Vagina (tissue), 2 donors: ENCODE results near the gene PLRG1. TPM values are rescaled to one million over a fixed set of nuclear protein-coding genes. Genes with fewer than 3 reads are reported as not detected.

Experiments used
- DNase-seq, 2 donors: peaks; one replicate each; pipeline ENCODE4 v3.0.0-alpha.2; 2017; ENCODE audit errors: extremely low spot score in 2 of 2
- H3K27ac ChIP-seq: fragments of 200-600 bp; sonication (generic); one replicate; pipeline ENCODE4 v1.5.1; 2019
- H3K27me3 ChIP-seq: fragments of 200-600 bp; sonication (generic); one replicate; pipeline ENCODE4 v1.5.1; 2019
- H3K36me3 ChIP-seq, 2 donors: fragments of 200-600 bp; sonication (generic); one replicate each; pipeline ENCODE4 v1.5.1; 2017 to 2019
- H3K4me1 ChIP-seq: fragments of 200-600 bp; sonication (generic); one replicate; pipeline ENCODE4 v1.5.1; 2019
- H3K4me3 ChIP-seq, 2 donors: fragments of 200-600 bp; sonication (generic); 1 replicate in 1 of 2; 2 replicates in 1 of 2; pipeline ENCODE4 v1.5.1; 2016 to 2019
- H3K9me3 ChIP-seq: fragments of 200-600 bp; sonication (generic); one replicate; pipeline ENCODE4 v1.5.1; 2019
- POLR2A ChIP-seq, 2 donors: fragments of 450-650 bp; IDR thresholded peaks; one replicate each; pipeline ENCODE4 v1.6.1; 2017; ENCODE audit warnings: antibody characterized with exemption in 2 of 2, mild to moderate bottlenecking in 2 of 2, moderate library complexity in 2 of 2
- POLR2AphosphoS5 ChIP-seq, 2 donors: sonication (generic); formaldehyde crosslinking; IDR thresholded peaks; one replicate each; pipeline ENCODE4 v1.9.0; 2017; ENCODE audit warnings: antibody characterized with exemption in 2 of 2, mild to moderate bottlenecking in 2 of 2, low read depth in 1 of 2; ENCODE audit not compliant: insufficient read depth in 1 of 2
- intact Hi-C: fragments of 100-400 bp; cut with DNase I; formaldehyde crosslinking; loops from one replicate; pipeline ENCODE4 v1.15.1; 2023
- total RNA-seq: library from RNA; depleted of rRNA; stranded (reverse); fragments of >200 nt; gene quantifications from one replicate; pipeline ENCODE4 v1.2.3, GENCODE V29; 2016
- TF ChIP-seq, protein P1 (sequence below), 3 experiments: fragments of 450-650 bp in 2 of 3; fragments of 200-600 bp in 1 of 3; sonication (generic) in 1 of 3; IDR thresholded peaks; one replicate each; pipeline ENCODE4 v1.5.1; 2017 to 2019; ENCODE audit warnings: antibody characterized with exemption in 3 of 3, mild to moderate bottlenecking in 2 of 3, moderate library complexity in 2 of 3

The PLRG1 gene
- total RNA-seq, 1 donor from 2014 or later = 41.3 TPM

DNA sequence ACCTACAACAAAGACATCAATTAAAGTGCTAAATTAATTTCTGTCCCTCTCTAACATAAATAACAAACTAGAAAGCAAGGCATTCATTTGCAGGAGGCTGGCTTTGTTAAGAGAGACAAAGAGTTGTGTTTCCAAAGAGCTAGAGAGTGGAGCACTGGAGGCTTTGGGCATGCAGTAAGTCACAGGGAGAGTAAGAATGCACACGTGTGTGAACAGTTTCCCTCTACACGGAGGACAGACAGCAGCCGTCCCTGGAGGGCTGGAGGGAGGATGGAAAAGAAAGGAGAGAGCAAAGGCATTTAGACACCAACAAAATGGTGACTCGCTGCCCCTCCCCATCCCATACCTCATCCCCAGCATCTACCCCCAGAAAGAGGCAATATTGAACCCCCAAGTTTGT lies 38.2 kb downstream of the PLRG1 start:
- intact Hi-C loops = no loop called here
- Histone ChIP-seq H3K4me1 (no peaks in the 10 kb centered on the region), H3K4me3 (no peak overlapping the region), H3K27ac (no peak overlapping the region), H3K9me3 (no peaks in the 10 kb centered on the region), H3K27me3 (no peaks in the 10 kb centered on the region), H3K36me3 (no peaks in the 10 kb centered on the region)
- DNase-seq = no peak
- TF ChIP-seq, protein P1, sequence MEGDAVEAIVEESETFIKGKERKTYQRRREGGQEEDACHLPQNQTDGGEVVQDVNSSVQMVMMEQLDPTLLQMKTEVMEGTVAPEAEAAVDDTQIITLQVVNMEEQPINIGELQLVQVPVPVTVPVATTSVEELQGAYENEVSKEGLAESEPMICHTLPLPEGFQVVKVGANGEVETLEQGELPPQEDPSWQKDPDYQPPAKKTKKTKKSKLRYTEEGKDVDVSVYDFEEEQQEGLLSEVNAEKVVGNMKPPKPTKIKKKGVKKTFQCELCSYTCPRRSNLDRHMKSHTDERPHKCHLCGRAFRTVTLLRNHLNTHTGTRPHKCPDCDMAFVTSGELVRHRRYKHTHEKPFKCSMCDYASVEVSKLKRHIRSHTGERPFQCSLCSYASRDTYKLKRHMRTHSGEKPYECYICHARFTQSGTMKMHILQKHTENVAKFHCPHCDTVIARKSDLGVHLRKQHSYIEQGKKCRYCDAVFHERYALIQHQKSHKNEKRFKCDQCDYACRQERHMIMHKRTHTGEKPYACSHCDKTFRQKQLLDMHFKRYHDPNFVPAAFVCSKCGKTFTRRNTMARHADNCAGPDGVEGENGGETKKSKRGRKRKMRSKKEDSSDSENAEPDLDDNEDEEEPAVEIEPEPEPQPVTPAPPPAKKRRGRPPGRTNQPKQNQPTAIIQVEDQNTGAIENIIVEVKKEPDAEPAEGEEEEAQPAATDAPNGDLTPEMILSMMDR (IDR thresholded peaks at IDR 0.05) = no peak

DNA sequence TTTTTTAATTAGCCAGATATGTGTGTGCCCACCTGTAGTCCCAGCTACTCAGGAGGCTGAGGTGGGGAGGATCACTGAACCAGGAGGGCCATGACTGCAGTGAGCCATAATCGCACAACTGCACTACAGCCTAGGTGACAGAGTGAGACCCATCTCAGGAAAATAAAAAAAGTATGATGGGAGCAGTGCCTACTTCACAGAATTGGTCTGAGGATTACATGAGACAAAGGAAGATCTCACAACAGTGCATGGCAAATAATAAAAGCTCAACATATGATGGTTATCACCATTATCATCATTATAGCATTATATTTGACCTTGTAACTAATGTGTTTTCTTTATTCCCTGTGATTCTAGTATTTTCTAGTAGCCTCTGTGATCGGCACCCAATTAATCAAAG lies 38.7 kb downstream of the PLRG1 start:
- intact Hi-C loops = no loop called here
- no peaks in the 10 kb centered on the region for H3K4me1 ChIP-seq
- TF ChIP-seq POLR2AphosphoS5 (IDR thresholded peaks at IDR 0.05; ENCODE audit: insufficient read depth in 1 of 2, low read depth in 1 of 2) (no peak), POLR2A (IDR thresholded peaks at IDR 0.05) (no peak)
- TF ChIP-seq, protein P1 (IDR thresholded peaks at IDR 0.05) = no peak
- DNase-seq = no peak
- H3K27ac ChIP-seq = no peak overlapping the region
- no peak overlapping the region for H3K4me3 ChIP-seq
- H3K9me3 ChIP-seq = no peaks in the 10 kb centered on the region
- H3K27me3 ChIP-seq = no peaks in the 10 kb centered on the region
- no peaks in the 10 kb centered on the region for H3K36me3 ChIP-seq

DNA sequence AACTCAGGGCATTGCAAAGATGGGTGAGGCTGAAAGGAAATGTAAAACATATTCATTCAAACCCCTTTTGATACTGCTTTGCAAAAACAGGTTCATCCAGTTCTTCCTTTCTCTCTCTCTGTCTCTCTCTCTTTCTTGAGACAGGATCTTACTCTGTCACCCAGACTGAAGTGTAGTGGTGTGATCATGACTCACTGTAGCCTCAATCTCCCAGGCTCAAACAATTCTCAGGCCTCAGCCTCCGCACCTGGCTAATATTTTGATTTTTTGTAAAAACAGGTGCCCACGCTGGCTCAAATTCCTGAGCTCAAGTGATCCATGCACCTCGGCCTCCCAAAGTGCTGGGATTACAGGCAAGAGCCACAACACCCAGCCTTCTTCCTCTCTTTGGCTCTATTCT lies 43.0 kb downstream of the PLRG1 start:
- no peaks in the 10 kb centered on the region for H3K4me1 ChIP-seq
- intact Hi-C loops = loop anchor here (5.0 kb wide), 1 partner anchor 110 kb away; no protein-coding TSS in a partner anchor
- H3K36me3 ChIP-seq = no peaks in the 10 kb centered on the region
- no peak overlapping the region for H3K27ac ChIP-seq
- no peaks in the 10 kb centered on the region for H3K9me3 ChIP-seq
- no peak for DNase-seq
- H3K27me3 ChIP-seq = no peaks in the 10 kb centered on the region
- TF ChIP-seq POLR2A (IDR thresholded peaks at IDR 0.05) (no peak), POLR2AphosphoS5 (IDR thresholded peaks at IDR 0.05; ENCODE audit: insufficient read depth in 1 of 2, low read depth in 1 of 2) (peak in 1 of 2 donors; percentile 60)
- TF ChIP-seq, protein P1 (IDR thresholded peaks at IDR 0.05) = no peak
- H3K4me3 ChIP-seq = no peak overlapping the region

DNA sequence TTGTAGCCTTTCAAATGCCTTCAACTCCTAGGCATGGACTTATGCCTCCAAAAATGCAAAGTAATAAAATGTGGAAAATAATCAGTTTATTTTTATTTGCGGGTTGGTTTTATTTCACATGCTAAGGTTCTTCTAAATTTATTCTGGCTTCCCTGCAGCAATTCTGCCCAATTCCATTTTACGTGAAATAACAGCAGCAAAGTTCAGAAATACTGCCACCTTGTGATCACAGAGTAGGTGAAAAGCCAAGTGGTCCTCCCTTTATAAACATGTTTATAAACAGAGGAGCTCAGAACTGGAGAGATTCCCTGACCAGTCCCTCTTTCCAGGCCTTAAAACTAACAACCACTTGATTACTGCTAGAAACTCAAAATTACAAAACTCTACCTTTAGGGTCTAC lies 43.9 kb downstream of the PLRG1 start:
- Histone ChIP-seq H3K9me3 (no peaks in the 10 kb centered on the region), H3K36me3 (no peaks in the 10 kb centered on the region), H3K4me3 (no peak overlapping the region), H3K27ac (no peak overlapping the region), H3K4me1 (no peaks in the 10 kb centered on the region), H3K27me3 (no peaks in the 10 kb centered on the region)
- TF ChIP-seq, protein P1 (IDR thresholded peaks at IDR 0.05) = peak in 1 of 3 experiments; percentile 27
- TF ChIP-seq POLR2AphosphoS5 (IDR thresholded peaks at IDR 0.05; ENCODE audit: insufficient read depth in 1 of 2, low read depth in 1 of 2) = no peak
- intact Hi-C loops = loop anchor here (5.0 kb wide), 1 partner anchor 109 kb away; no protein-coding TSS in a partner anchor
- no peak for DNase-seq

DNA sequence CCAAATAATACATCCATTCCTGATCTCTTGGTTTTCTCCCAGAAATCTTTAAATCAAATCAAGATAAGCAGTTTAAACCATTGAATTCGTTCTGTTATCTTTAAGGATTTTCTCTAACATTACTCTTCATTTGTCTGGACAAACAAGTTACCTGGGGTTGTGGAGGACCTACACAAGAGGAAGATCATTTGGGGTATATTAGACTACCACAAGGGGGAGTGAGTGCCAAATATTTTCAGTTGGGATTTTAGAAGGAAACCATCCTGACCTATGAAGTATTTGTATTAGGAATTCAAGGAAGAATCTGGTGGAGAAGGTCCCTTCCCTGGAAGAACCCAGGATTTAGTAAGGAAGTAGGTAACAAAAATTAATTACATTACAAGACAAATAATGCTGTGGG lies 46.6 kb downstream of the PLRG1 start:
- intact Hi-C loops = no loop called here
- Histone ChIP-seq H3K27me3 (no peaks in the 10 kb centered on the region), H3K9me3 (no peaks in the 10 kb centered on the region), H3K27ac (no peak overlapping the region), H3K36me3 (no peaks in the 10 kb centered on the region), H3K4me1 (no peaks in the 10 kb centered on the region), H3K4me3 (no peak overlapping the region)
- no peak for TF ChIP-seq POLR2AphosphoS5 (IDR thresholded peaks at IDR 0.05; ENCODE audit: insufficient read depth in 1 of 2, low read depth in 1 of 2)
- TF ChIP-seq, protein P1 (IDR thresholded peaks at IDR 0.05) = no peak
- DNase-seq = no peak
